ENCODE measurements around the gene ARMH1.
A peak's percentile ranks its signal among the peaks of the same experiment; 100 is the strongest.
"Not testable (repeated sequence)": the region's sequence is repeated elsewhere in the genome, so short reads cannot be mapped to it uniquely, and the experiment has no call there.

ARMH1 gene

DNA sequence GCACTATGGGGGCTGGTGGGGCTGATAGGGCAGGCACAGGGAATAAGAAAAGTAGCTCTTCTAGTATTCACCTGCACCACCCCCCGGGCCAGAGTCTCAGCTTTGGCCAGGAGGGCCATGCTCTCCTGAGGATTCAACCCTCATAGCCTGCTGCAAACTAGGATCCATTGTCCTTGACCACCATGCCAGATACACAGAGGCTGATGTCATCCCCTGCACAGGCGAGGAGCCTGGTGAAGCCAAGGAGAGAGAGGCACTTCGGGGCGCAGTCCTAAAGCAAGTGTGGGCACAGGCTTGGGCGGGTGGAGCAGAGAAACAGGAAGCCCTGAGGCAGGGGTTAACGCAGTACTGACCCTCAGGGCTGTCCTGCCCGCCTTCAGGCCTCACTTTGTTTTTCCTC lies 29.7 kb upstream of the ARMH1 start:
- DNase-seq (ENCODE audit: low spot score), result no peak

DNA sequence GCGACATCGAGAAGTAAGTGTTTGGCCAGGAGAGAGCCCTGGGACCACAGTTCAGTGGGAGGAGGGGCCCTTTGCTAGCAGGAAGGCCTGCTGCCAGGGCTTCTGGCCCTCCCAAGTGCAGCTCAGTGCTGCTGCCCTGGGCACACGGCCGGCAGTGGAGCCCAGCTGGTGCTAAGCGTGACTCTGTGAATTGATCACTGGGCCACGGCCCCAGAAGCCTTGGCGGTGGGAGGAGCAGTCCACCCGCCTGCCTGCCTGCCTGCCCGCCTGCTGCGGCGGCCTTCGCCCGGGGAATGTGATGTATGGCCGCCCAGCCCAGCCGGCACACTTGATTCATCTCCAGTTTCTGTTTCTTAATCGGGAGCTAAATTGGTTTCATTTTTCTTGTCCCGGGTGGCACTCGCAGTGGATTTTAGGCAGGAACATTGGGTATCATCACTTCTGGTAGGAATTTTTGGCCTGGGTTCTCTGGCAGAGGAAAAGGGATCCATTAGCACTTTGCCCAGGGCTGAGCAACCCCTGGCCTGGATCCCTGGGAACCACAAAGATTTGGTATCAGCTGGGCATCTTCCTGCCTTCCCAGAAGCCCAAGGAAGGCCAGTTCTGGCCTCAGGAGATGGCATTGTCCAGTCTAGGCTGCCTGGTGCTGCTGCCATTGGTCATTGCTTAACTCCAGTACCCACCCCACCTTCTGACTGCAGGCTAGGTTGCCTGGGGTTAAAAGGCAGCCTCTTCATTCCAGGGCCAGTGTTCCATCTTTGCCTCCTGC lies 28.9 kb upstream of the ARMH1 start:
- peak; percentile 97 for DNase-seq (ENCODE audit: low spot score)

DNA sequence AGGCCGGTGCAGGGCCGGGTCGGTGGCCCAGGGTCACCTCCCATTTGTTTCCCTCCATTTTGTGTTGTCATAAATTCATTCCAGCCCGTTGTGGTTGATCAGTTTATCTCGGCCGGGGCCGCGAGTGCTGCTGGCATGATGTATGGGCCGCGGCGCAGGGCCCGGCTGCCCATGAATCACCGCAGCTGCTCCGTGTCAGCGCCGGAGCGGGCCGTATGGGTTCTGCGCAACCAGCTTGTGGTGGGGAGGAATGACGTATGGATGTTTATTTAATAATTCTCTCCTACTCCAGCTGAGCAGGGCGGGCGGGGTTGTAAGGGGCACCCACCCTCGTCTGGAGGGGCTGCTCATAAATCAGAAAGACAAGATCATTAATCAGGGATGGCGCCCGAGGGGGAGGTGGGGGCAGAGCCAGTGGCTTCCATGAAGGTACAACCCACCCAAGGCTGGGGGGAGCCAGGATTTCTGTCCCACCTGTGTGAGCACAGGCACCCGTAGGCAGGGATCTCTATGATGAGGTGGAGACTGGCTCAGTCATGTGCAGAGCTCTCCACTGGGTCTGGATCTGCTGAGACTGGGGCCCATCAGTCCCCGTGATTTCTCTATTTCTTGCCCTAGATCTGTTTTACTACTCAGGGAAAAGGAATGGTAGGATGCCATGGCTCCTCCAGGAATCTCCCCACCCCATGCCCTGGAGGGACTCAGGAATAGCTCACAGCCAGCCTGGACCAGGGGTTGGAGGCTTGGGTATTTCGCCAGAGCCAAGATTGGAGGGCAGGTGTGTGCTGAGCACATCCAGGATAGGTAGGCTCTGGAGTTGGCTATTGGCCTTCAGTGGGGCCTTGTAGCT lies 28.0 kb upstream of the ARMH1 start:
- no peak for DNase-seq (ENCODE audit: low spot score)

DNA sequence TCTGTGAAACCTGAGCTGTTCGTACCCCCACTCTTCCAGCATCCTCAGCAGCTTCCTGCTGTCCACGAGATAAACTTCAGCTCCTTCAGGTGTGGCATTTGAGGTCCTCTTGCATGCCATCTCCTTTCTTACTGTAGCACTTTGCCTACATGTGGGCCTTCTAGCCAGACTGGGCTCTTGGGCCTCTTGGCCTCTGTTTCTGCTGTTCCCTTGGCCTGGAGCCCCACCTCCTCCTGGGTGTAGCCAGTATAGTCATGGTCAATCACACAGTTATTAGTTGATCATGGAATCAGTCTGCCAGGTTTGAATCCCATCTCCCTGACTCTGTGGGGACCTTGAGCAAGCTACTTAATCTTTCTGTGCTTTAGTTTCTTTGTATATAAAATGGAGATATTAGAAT lies 26.6 kb upstream of the ARMH1 start:
- no peak for DNase-seq (ENCODE audit: low spot score)

DNA sequence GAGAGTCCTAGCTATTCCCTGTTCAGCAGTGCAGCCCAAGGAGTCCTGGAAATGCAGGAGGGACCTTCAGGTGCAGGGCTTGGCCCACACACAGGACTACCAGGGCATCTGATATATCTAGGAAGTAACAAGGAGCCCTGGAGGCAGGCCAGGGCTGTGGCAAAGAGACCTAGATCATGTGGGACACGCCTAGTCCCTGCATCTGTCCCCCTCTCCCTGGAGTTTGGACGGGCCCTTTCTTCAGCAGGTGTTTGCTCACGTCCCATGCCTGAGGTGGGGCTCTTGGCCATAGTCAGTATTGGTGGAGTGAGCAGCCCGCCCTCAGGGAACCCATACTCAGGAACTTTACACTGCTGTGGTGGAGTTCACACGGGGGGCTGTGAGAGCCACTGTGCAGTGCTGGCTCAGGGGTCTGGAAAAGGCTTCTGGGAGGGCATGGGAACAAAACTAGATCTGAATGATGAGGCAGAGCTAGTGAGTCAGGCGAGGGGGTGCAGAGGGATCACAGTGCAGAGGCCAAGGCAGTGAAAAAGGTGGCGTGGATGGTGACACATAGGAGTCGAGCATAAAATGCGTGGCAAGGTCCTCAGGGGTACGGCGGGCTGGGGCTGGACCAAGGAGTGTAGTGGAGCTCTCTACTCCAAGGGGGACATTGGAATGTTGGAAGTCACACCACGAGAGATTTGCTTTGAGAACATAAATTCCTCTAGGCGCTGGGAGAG lies 25.8 kb upstream of the ARMH1 start:
- no peak for DNase-seq (ENCODE audit: low spot score)

DNA sequence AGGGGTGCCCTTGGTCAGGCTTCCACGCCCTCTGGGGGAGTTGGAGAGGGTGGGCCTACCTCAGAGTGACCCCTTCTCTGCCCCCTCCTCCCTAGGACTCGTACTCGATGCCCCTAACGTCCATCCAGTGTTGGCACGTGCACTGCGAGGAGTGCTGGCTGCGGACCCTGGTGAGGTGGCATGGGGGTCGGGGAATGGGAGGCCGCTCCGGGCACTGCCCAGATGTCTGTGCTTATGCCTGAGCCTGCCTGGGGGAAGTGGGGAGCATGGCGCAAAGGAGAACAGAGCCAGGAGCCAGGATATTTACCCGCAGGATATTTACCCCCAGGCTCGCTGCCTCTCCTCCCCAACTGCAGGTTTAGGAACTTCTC lies 24.7 kb upstream of the ARMH1 start:
- no peak for DNase-seq (ENCODE audit: low spot score)

DNA sequence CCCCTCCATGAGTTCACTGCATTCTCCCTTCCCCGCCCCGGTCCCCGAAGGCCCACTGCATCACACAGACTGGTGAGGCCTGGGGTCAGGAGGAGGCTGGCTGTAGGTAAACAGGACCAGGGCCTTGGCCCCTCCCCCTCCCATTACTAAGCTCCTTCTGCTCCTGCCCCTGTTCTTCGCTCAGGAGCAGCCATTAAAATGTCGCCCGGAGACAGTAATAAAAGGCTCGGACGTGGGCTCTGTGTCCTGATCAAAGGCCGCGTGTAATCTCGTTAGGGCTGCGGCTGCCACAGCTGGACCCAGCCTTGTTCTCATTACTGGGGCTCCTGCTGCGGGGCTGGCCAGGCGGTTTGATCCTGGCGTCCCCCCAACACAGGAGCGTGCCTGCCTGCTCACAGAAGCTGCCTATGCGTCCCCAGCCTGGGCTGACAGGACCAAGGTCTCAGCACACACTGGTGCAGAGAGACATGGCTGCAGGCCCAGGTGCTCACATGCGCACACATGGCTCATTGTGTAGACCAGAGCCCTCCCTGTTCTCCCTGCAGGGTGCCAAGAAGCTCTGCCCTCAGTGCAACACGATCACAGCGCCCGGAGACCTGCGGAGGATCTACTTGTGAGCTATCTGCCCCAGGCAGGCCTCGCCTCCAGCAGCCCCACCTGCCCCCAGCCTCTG lies 24.2 kb upstream of the ARMH1 start:
- DNase-seq (ENCODE audit: low spot score), result peak; percentile 56

DNA sequence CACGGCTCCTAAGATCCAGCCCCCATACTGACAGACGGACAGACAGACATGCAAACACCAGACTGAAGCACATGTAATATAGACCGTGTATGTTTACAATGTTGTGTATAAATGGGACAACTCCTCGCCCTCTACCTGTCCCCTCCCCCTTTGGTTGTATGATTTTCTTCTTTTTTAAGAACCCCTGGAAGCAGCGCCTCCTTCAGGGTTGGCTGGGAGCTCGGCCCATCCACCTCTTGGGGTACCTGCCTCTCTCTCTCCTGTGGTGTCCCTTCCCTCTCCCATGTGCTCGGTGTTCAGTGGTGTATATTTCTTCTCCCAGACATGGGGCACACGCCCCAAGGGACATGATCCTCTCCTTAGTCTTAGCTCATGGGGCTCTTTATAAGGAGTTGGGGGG lies 23.4 kb upstream of the ARMH1 start:
- DNase-seq (ENCODE audit: low spot score), result no peak

DNA sequence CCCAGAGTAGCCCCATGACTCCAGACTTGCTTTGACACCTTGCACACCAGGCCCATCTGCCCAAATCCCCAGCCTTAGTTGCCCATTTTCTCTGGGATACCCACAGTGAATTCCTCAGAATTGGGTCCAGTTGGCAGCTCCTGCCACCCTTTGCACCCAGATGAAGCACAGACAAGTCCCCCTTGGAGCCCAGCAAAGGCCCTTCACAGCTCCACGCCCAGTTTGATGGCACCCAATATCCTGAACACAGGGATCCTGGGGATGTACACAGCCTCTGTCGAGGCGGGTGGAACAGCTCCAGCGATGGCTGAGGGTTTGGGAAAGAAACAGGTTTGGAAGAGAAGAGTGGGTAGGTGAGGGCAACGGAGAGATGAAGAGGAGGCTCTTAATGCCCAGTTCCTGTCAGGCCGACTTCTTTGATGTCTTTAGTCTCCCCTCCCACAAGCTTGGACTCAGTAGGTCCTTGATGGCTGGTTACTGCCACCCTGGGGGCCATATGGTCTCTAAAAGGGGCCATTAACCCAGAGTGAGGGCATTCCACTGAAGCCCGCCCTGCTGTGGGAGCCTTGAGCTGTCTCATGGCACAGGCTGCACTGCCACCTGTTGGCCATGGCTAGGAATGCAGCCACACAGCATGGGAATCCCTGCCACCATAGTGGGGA lies 21.9 kb upstream of the ARMH1 start:
- DNase-seq (ENCODE audit: low spot score), result peak; percentile 92

DNA sequence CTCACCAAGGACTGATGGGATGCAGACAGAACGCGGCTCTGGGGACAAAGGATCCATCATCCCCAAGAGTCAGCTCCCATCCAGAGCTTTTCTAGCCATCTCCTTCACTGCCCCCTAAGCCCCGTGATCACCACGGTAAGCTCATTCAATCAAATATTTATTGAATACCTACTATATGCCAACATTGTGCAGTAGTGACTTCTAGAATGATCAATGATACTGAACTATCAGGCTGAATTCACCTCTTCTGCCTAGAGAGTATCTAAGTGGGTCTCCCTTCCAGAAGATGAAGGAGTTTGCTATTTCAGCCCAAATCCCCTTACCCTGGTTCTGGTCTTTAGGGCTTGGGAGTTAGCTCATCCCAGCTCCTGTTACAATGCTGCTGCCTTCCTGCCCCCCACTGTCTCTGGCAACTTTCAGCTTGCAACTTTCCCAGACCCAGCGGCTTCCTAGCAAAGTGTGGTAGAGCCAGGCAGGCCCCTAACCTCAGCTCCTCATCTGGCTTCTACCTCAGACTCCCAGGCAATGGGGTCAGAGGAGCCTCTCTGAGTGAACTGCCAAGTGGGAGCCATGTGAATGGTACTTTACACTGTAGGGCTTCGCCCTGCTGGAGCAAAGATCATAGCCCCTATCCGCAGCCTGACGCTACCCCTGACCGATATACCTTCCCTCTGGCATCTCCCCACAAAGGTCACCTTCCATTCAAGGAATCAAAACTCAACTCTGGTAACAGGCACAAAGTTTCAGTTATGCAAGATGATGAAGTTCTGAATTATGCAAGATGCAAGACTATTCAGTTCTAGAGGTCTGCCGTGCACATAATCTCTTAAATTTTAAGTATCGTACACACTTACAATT lies 21.2 kb upstream of the ARMH1 start:
- no peak for DNase-seq (ENCODE audit: low spot score)

DNA sequence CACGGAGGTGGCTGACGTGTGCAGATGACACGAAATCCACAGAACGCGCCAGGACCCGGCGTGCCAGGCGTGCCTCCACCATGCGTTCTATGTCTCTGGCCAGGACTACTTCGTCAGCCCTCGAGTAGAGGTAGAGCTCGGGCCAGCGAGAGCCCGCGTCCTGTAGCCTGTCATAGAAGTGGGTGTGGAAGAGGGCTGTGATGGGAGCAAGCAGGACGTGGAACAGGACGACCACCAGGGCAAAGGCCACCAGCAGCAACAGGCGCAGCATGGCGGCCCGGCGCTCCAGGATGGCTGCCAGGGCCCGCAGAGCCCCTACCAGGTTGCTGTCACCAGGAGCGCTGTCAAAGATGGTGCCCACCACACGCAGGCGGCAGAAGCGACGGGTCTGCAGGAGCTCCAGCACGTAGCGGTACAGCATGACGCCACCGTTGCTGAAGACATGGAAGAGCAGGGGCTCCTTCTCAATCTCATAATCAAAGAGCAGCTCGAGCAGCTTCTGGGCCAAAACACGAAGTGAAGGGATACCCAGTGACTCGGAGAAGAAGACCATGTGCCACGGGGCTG lies 19.8 kb upstream of the ARMH1 start:
- no peak for DNase-seq (ENCODE audit: low spot score)

DNA sequence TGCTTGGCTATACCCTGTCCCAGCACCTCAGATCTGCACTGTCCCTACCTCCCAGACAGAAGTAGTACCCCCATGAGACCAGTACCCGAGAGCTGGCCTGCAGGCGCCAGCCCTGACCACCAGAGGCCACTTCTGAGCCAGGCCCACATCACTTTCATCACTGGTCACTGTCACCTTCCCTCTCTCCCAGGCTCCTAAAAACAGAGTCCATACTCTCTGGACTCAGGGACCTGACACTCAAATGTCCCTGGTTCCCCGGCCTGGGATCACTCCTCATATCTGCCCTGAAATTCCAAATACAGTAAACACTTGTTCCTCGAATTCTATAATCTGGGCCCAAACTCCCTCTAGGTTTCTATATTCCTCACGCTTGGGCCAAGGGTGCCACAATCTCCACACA lies 18.9 kb upstream of the ARMH1 start:
- no peak for DNase-seq (ENCODE audit: low spot score)

DNA sequence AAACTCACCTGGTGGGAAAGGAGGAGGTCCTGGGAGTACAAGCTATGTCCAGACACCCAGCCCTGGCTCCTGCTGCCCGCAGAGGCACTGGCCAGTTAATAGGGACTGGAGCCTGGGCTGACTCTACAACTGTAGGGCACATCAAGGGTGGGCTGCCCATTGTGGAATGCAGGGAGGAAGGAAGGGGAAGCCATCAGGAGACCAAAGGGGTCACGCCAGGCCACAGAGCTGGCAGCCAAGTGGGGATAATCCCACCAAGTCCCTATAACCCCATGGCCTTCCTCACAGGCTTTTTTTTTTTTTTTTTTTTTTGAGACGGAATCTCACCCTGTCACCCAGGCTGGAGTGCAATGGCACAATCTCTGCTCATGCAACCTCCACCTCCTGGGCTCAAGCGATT lies 14.9 kb upstream of the ARMH1 start:
- no peak for DNase-seq (ENCODE audit: low spot score)

DNA sequence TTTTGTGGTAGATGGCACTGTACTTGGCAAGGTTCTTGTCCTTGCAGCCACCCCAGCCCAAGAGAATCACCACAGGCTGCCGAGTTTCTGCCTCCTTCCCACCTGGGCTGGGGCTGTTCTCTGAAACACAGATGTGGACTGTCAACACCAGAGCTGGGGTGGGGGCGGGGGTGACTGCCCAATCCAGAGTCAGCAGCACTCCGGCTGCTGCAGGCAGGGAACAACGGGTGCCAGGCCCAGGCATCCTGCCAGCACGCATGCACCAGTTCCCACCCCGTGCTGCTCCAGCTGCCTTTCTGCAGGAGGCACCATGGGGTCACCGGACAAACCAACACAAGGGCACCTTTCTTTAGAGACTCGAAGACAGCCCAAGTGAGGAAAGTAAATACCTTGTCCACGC lies 14.3 kb upstream of the ARMH1 start:
- DNase-seq (ENCODE audit: low spot score), result peak; percentile 95

DNA sequence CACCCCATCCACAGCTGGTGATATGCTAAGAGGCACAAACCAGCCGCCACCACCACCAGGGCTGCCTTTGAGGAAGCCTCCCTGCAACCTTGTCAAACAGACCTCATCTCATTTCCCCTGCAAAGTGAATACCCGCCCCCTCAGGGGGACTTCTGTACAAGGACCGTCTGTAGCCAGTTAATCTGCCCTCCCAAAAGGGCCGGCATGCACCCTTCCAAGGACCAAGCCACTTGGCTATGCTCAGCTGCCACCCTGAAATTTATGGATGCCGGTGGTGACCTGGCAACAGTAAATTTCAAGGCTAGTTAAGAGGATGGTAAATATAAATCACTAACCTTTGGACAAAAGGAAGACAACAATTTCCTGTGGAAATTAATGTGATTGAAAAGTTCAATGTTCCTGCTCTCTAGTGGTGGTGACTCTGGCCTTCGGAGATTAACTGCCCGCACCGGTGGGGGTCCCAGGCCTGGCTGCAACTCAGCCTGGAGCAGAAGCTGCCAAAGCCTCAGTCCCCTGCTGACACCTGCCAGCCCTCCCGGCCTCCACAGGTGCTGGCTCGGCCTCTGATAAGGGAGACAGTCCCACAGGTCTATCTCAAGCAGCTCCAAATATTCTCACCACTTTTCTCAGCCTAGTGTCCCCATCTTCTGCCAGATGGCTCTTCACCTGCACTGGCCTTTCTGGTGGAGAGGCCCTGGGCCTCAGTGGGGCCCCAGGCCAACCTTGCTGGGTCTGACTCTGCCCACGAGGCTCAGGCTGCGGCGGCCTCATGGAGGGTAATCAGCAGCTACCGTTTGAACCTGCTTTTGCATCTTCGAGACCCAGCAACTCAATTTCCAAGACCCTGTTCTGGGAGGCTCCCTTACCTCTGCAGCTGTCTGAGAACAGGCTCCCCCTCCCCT lies 12.5 kb upstream of the ARMH1 start:
- no peak for DNase-seq (ENCODE audit: low spot score)

DNA sequence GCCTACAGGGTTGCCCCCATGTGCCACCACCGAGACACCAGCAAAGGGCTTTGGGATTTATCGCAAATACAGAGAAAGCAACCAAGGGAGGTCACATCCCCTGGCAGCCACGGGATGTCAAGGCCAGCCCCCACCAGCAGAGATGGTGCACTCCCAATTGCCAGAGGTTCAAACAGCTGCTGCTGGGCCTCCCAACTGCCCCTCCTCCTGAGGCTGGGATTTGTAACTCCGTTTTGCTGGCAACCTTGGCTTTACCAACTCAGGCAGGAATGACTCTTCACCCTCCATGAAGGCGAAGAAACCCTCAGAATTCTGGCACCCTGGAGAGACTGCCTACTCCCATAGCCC lies 11.9 kb upstream of the ARMH1 start:
- no peak for DNase-seq (ENCODE audit: low spot score)

DNA sequence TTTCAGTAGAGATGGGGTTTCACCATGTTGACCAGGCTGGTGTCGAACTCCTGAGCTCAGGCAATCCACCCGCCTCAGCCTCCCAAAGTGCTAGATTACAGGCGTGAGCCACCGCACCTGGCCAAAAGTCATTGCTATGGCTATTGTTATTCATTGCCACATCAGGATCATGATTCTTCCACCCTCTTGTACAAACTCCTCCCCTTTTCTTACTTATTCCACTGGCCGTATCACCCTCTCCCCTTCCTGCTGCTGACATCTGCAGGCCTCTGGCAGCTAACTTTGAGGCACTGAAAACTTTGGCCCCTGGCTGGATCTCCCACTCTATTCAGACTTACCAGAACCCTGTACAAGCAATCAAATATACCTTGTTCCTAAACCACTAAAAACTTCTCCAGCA lies 11.1 kb upstream of the ARMH1 start:
- DNase-seq (ENCODE audit: low spot score), result no peak

DNA sequence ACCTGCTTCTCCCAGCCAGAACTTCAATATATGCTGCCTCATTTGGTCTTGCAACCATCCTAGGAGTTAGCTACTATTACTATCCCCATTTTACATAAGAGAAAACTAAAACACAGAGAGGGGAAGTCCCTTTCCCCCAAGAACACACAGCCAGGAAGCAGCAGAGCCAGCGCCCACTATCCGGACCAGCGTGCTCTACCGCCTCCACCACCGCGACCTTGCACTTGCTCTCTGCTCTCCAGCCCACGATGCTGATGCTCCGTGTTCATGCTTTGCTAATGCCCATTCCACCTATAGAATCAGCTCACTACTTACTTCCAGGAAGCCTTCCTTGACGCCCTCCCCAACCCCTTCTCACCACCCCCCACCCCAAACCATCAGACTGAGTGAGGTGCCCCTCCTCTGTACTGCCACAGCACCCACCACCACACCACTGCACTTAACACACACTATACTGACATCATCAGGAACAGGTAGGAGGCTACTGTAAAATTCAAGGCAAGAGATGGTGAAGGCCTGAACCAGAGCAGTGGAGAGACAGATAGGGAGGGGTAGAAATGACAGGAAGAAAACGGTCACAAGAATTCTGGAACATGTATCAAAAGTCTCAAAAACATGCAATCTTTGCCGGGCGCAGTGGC lies 9.7 kb upstream of the ARMH1 start:
- no peak for DNase-seq (ENCODE audit: low spot score)

DNA sequence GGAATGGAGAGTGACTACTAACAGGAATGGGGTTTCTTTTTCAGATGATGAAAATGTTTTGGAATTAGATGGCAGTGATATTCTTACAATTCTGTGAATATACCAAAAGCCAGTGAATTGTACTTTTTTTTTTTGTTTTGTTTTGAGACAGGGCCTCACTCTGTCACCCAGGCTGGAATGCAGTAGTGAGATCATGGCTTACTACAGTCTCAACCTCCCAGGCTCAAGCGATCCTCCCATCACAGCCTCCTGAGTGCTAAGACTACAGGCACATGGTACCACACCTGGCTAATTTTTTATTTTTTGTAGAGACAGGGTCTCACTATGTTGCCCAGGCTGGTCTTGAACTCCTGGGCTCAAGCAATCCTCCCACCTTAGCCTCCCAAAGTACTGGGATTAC lies 7.8 kb upstream of the ARMH1 start:
- not testable (repeated sequence) for DNase-seq (ENCODE audit: low spot score)

Measured in Ammon's horn (tissue), 1 donor.